HepG2 (cell line): Measurements from ENCODE around the gene GPC2. TPM values are rescaled to one million over a fixed set of nuclear protein-coding genes. Genes with fewer than 3 reads are reported as not detected.

Source experiments
- ATRX ChIP-seq: sonication (generic); formaldehyde crosslinking; IDR thresholded peaks from 2 replicates; pipeline ENCODE4 v1.4.0; 2020; ENCODE audit warnings: missing genetic modification reagents, borderline replicate concordance
- DNMT3B ChIP-seq: conservative IDR thresholded peaks from 2 replicates; pipeline ENCODE4 v1.6.1; 2016; ENCODE audit warnings: missing biosample characterization, control low read depth
- DR1 ChIP-seq: sonication (generic); formaldehyde crosslinking; IDR thresholded peaks from 2 replicates; pipeline ENCODE4 v1.8.0; 2021; ENCODE audit warnings: mild to moderate bottlenecking, missing genetic modification reagents, inconsistent platforms
- EZH2 ChIP-seq: conservative IDR thresholded peaks from 2 replicates; pipeline ENCODE4 v1.6.1; 2012; ENCODE audit warnings: mild to moderate bottlenecking, low read depth, low read length, moderate library complexity
- PAWR ChIP-seq: sonication (generic); formaldehyde crosslinking; IDR thresholded peaks from 2 replicates; pipeline ENCODE4 v1.4.0; 2020; ENCODE audit warnings: missing genetic modification reagents, mild to moderate bottlenecking, borderline replicate concordance
- RAD21 ChIP-seq: fragments of 450-650 bp; formaldehyde crosslinking; IDR thresholded peaks from 2 replicates; pipeline ENCODE4 v1.5.0; 2020; ENCODE audit warnings: mild to moderate bottlenecking
- SALL2 ChIP-seq: sonication (generic); formaldehyde crosslinking; IDR thresholded peaks from 2 replicates; pipeline ENCODE4 v1.8.1; 2023; ENCODE audit warnings: mild to moderate bottlenecking, missing genetic modification reagents, inconsistent platforms
- SOX5 ChIP-seq: IDR thresholded peaks from 2 replicates; pipeline ENCODE4 v1.6.1; 2016; ENCODE audit warnings: borderline replicate concordance
- ZBTB38 ChIP-seq: sonication (generic); formaldehyde crosslinking; IDR thresholded peaks from 2 replicates; pipeline ENCODE4 v1.5.1; 2020; ENCODE audit warnings: mild to moderate bottlenecking, missing genetic modification reagents
- ZBTB7B ChIP-seq: sonication (generic); formaldehyde crosslinking; IDR thresholded peaks from 2 replicates; pipeline ENCODE4 v1.4.0; 2020; ENCODE audit warnings: missing genetic modification reagents
- ZFP36 ChIP-seq: fragments of 150-350 bp; IDR thresholded peaks from 2 replicates; pipeline ENCODE4 v1.6.1; 2018; ENCODE audit warnings: borderline replicate concordance, low read length, low read depth; ENCODE audit not compliant: partially characterized antibody
- ZNF264 ChIP-seq: sonication (generic); formaldehyde crosslinking; IDR thresholded peaks from 2 replicates; pipeline ENCODE4 v1.4.0; 2020; ENCODE audit warnings: missing genetic modification reagents
- ZNF333 ChIP-seq: sonication (generic); formaldehyde crosslinking; IDR thresholded peaks from 2 replicates; pipeline ENCODE4 v1.4.0; 2020; ENCODE audit warnings: mild to moderate bottlenecking, missing genetic modification reagents, borderline replicate concordance
- ZNF558 ChIP-seq: sonication (generic); formaldehyde crosslinking; IDR thresholded peaks from 2 replicates; pipeline ENCODE4 v1.9.0; 2022; ENCODE audit warnings: mild to moderate bottlenecking, missing genetic modification reagents, borderline replicate concordance
- ZNF574 ChIP-seq: sonication (generic); formaldehyde crosslinking; IDR thresholded peaks from 2 replicates; pipeline ENCODE4 v1.4.0; 2020; ENCODE audit warnings: missing genetic modification reagents
- ZNF678 ChIP-seq: sonication (generic); formaldehyde crosslinking; IDR thresholded peaks from 2 replicates; pipeline ENCODE4 v1.4.0; 2020; ENCODE audit warnings: mild to moderate bottlenecking, missing genetic modification reagents
- ZNF713 ChIP-seq: sonication (generic); formaldehyde crosslinking; IDR thresholded peaks from 2 replicates; pipeline ENCODE4 v1.4.0; 2020; ENCODE audit warnings: mild to moderate bottlenecking, missing genetic modification reagents
- ZNF768 ChIP-seq: sonication (generic); formaldehyde crosslinking; IDR thresholded peaks from 2 replicates; pipeline ENCODE4 v1.4.0; 2020; ENCODE audit warnings: missing genetic modification reagents
- polyA plus RNA-seq, 8 experiments: library from polyadenylated mRNA; depleted of rRNA in 3 of 8; stranded (reverse) in 7 of 8; unstranded in 1 of 8; fragments of >200 nt; fragmentation: Illumina TruSeq in 4 of 8; extraction: Trizol in 4 of 8; gene quantifications; 2 replicates each; pipeline versions ENCODE4 v1.2.1 to v1.2.3, GENCODE V29; 2011 to 2016; ENCODE audit warnings: low read depth in 4 of 8, missing spikeins in 1 of 8, mixed read lengths in 1 of 8; ENCODE audit not compliant: insufficient read depth in 1 of 8
- total RNA-seq, 5 experiments: library from RNA; depleted of rRNA; stranded (reverse); fragments of >200 nt; fragmentation: Illumina TruSeq; extraction: Trizol; gene quantifications; 2 replicates each; pipeline ENCODE4 v1.2.3, GENCODE V29; 2016; ENCODE audit warnings: low read depth in 1 of 5
- TF ChIP-seq, protein P1 (sequence below): IDR thresholded peaks from 2 replicates; pipeline ENCODE4 v1.6.1; 2018; ENCODE audit warnings: missing genetic modification reagents
- TF ChIP-seq, protein P2 (sequence below): sonication (generic); formaldehyde crosslinking; IDR thresholded peaks from 2 replicates; pipeline ENCODE4 v1.4.0; 2020; ENCODE audit warnings: missing genetic modification reagents, mild to moderate bottlenecking, borderline replicate concordance
- TF ChIP-seq, protein P3 (sequence below): sonication (generic); formaldehyde crosslinking; IDR thresholded peaks from 2 replicates; pipeline ENCODE4 v1.4.0; 2020; ENCODE audit warnings: missing genetic modification reagents

Gene GPC2
- total and polyA plus RNA-seq, 2 of the 13 experiments (the other 11 are each of a cell fraction or from before 2014, with no cell fraction given), result 0.64 to 0.78 TPM

- TF ChIP-seq, protein P1, sequence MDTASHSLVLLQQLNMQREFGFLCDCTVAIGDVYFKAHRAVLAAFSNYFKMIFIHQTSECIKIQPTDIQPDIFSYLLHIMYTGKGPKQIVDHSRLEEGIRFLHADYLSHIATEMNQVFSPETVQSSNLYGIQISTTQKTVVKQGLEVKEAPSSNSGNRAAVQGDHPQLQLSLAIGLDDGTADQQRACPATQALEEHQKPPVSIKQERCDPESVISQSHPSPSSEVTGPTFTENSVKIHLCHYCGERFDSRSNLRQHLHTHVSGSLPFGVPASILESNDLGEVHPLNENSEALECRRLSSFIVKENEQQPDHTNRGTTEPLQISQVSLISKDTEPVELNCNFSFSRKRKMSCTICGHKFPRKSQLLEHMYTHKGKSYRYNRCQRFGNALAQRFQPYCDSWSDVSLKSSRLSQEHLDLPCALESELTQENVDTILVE, result peak; percentile 68; the same call in 1 of the 2 replicates
- no peak for TF ChIP-seq ZNF558 (CRISPR knock-in tag)
- TF ChIP-seq ZFP36, result no peak
- TF ChIP-seq SOX5, result no peak
- peak; percentile 59; the same call in 1 of the 2 replicates for TF ChIP-seq SALL2 (CRISPR knock-in tag)
- TF ChIP-seq ZNF678 (CRISPR knock-in tag), result no peak
- TF ChIP-seq ZBTB38, result no peak
- TF ChIP-seq PAWR, result no peak
- TF ChIP-seq ZNF264 (CRISPR knock-in tag), result 0 out of 2 replicates have a peak, but pooled peaks have one; percentile 31
- TF ChIP-seq DR1 (CRISPR knock-in tag), result peak; percentile 80; the same call in 1 of the 2 replicates
- no peak for TF ChIP-seq ZNF768
- TF ChIP-seq, protein P2, sequence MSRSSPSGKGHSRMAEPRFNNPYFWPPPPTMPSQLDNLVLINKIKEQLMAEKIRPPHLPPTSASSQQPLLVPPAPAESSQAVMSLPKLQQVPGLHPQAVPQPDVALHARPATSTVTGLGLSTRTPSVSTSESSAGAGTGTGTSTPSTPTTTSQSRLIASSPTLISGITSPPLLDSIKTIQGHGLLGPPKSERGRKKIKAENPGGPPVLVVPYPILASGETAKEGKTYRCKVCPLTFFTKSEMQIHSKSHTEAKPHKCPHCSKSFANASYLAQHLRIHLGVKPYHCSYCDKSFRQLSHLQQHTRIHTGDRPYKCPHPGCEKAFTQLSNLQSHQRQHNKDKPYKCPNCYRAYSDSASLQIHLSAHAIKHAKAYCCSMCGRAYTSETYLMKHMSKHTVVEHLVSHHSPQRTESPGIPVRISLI (CRISPR knock-in tag), result no peak
- no peak for TF ChIP-seq RAD21 (CRISPR knock-in tag)
- TF ChIP-seq EZH2, result no peak
- peak; percentile 57; the same call in 1 of the 2 replicates for TF ChIP-seq ZNF574
- no peak for TF ChIP-seq DNMT3B
- TF ChIP-seq, protein P3, sequence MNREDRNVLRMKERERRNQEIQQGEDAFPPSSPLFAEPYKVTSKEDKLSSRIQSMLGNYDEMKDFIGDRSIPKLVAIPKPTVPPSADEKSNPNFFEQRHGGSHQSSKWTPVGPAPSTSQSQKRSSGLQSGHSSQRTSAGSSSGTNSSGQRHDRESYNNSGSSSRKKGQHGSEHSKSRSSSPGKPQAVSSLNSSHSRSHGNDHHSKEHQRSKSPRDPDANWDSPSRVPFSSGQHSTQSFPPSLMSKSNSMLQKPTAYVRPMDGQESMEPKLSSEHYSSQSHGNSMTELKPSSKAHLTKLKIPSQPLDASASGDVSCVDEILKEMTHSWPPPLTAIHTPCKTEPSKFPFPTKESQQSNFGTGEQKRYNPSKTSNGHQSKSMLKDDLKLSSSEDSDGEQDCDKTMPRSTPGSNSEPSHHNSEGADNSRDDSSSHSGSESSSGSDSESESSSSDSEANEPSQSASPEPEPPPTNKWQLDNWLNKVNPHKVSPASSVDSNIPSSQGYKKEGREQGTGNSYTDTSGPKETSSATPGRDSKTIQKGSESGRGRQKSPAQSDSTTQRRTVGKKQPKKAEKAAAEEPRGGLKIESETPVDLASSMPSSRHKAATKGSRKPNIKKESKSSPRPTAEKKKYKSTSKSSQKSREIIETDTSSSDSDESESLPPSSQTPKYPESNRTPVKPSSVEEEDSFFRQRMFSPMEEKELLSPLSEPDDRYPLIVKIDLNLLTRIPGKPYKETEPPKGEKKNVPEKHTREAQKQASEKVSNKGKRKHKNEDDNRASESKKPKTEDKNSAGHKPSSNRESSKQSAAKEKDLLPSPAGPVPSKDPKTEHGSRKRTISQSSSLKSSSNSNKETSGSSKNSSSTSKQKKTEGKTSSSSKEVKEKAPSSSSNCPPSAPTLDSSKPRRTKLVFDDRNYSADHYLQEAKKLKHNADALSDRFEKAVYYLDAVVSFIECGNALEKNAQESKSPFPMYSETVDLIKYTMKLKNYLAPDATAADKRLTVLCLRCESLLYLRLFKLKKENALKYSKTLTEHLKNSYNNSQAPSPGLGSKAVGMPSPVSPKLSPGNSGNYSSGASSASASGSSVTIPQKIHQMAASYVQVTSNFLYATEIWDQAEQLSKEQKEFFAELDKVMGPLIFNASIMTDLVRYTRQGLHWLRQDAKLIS (CRISPR knock-in tag), result no peak
- TF ChIP-seq ZBTB7B (CRISPR knock-in tag), result 0 out of 2 replicates have a peak, but pooled peaks have one; percentile 22
- TF ChIP-seq ZNF333 (CRISPR knock-in tag), result 0 out of 2 replicates have a peak, but pooled peaks have one; percentile 58
- no peak for TF ChIP-seq ZNF713 (CRISPR knock-in tag)
- TF ChIP-seq ATRX (CRISPR knock-in tag), result no peak
Measured at GRCh38 chr7:100148559-100149328, 28.4 kb downstream of the GPC2 start, which contains the start of gene LAMTOR4 (continued).
